DOHH2 (cell line): Measurements from ENCODE around the gene EFCAB7.
A peak's percentile ranks its signal among the peaks of the same experiment; 100 is the strongest.

Source experiments
- H3F3A ChIP-seq: fragments of 200-600 bp; sonication (generic), shearing (Covaris generic); 2 replicates; pipeline ENCODE4 v1.6.0; 2016; ENCODE audit warnings: antibody characterized with exemption, mild to moderate bottlenecking; ENCODE audit not compliant: control insufficient read depth, insufficient read depth
- H3K27ac ChIP-seq: fragments of 200-600 bp; sonication (generic); 2 replicates; pipeline ENCODE4 v1.5.1; 2014; ENCODE audit warnings: low read depth, mild to moderate bottlenecking, low read length, moderate library complexity
- H3K27me3 ChIP-seq: fragments of 200-600 bp; sonication (generic); 2 replicates; pipeline ENCODE4 v1.6.1; 2014; ENCODE audit warnings: mild to moderate bottlenecking, low read length, mixed read lengths; ENCODE audit not compliant: control insufficient read depth
- H3K36me3 ChIP-seq: fragments of 200-600 bp; sonication (generic); 2 replicates; pipeline ENCODE4 v1.6.1; 2014; ENCODE audit warnings: mild to moderate bottlenecking, low read length, moderate library complexity, mixed read lengths; ENCODE audit not compliant: control insufficient read depth
- H3K4me1 ChIP-seq: fragments of 200-600 bp; sonication (generic); 2 replicates; pipeline ENCODE4 v1.6.1; 2014; ENCODE audit warnings: mild to moderate bottlenecking, low read length, mixed read lengths; ENCODE audit not compliant: control insufficient read depth
- H3K4me2 ChIP-seq: fragments of 200-600 bp; sonication (generic); 2 replicates; pipeline ENCODE4 v1.6.0; 2014; ENCODE audit warnings: mild to moderate bottlenecking, low read length, moderate library complexity
- H3K4me3 ChIP-seq: fragments of 200-600 bp; sonication (generic); 2 replicates; pipeline ENCODE4 v1.5.1; 2014; ENCODE audit warnings: mild to moderate bottlenecking, low read length, mixed read lengths
- H3K79me2 ChIP-seq: fragments of 200-600 bp; sonication (generic); 2 replicates; pipeline ENCODE4 v1.6.1; 2014; ENCODE audit warnings: mild to moderate bottlenecking, low read length, mixed read lengths; ENCODE audit not compliant: control insufficient read depth
- H3K9me2 ChIP-seq: fragments of 200-600 bp; sonication (generic); replicated peaks from 2 replicates; pipeline ENCODE4 v1.6.1; 2014; ENCODE audit warnings: mild to moderate bottlenecking, low read length, mixed read lengths; ENCODE audit not compliant: control insufficient read depth
- H3K9me3 ChIP-seq: fragments of 200-600 bp; sonication (generic); 2 replicates; pipeline ENCODE4 v1.6.1; 2014; ENCODE audit warnings: antibody characterized with exemption, low read length, mixed read lengths; ENCODE audit not compliant: control insufficient read depth, insufficient read depth
- H4K20me1 ChIP-seq: fragments of 200-600 bp; sonication (generic); 2 replicates; pipeline ENCODE4 v1.6.0; 2014; ENCODE audit warnings: low read depth, mild to moderate bottlenecking, antibody characterized with exemption, low read length, moderate library complexity; ENCODE audit not compliant: control insufficient read depth, insufficient read depth
- EZH2phosphoT487 ChIP-seq: fragments of 200-600 bp; sonication (generic); IDR thresholded peaks from 2 replicates; pipeline ENCODE4 v1.6.1; 2017; ENCODE audit warnings: borderline replicate concordance, mild to moderate bottlenecking, antibody characterized with exemption, low read length, moderate library complexity, mixed read lengths
- TF ChIP-seq, protein P1 (sequence below): fragments of 200-600 bp; sonication (generic); IDR thresholded peaks from one replicate; pipeline ENCODE4 v1.5.1; 2014; ENCODE audit warnings: antibody characterized with exemption, mild to moderate bottlenecking, low read depth, low read length; ENCODE audit not compliant: poor library complexity, severe bottlenecking

Gene EFCAB7

DNA sequence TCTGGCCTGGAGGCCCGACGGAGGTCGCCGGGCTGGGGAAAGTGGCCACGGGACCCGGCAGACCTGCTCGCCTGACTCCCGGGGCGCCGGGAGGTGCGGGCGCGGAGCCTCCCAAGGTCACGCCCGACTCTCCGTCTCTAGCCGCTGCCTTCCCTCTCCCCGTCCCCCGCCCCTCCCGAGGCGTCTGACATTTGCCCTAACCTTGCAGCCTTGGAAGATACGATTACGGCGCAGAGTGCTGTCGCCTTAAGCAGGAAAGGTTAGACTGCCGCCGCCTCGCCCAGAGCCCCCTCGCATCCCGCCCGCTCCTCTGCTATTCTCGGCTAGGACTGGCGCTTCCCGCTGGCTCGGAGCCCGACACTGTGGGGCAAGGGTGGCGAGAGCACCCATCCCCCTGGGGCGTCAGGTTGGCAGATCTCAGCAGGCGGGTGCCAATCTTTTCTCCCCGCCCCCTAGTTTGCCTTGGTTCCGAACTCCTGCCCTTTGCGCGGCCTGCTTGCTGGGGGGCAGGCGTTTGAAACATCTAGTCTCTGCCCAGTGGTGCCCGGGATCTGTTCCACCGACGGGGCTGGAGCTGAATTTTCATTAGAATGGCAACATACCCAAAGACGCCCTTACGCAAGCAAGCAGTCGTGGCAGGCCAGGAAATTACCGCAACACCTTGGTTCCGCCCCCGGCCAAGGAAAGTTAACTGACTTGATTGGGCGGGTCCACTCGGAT lies 70.7 kb downstream of the EFCAB7 start:
- peak overlapping the region; percentile 82 for H3K4me3 ChIP-seq
- no peaks in the 10 kb centered on the region for H3K9me3 ChIP-seq
- H3K27ac ChIP-seq = peak overlapping the region; percentile 81
- H3K79me2 ChIP-seq = peaks cover 50% of the 10 kb centered on the region
- H4K20me1 ChIP-seq = no peaks in the 10 kb centered on the region
- peaks cover 20% of the 10 kb centered on the region for H3K4me1 ChIP-seq
- TF ChIP-seq EZH2phosphoT487 = no peak
- TF ChIP-seq, protein P1, sequence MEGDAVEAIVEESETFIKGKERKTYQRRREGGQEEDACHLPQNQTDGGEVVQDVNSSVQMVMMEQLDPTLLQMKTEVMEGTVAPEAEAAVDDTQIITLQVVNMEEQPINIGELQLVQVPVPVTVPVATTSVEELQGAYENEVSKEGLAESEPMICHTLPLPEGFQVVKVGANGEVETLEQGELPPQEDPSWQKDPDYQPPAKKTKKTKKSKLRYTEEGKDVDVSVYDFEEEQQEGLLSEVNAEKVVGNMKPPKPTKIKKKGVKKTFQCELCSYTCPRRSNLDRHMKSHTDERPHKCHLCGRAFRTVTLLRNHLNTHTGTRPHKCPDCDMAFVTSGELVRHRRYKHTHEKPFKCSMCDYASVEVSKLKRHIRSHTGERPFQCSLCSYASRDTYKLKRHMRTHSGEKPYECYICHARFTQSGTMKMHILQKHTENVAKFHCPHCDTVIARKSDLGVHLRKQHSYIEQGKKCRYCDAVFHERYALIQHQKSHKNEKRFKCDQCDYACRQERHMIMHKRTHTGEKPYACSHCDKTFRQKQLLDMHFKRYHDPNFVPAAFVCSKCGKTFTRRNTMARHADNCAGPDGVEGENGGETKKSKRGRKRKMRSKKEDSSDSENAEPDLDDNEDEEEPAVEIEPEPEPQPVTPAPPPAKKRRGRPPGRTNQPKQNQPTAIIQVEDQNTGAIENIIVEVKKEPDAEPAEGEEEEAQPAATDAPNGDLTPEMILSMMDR = no peak
- peaks cover 13% of the 10 kb centered on the region for H3K36me3 ChIP-seq
- no peaks in the 10 kb centered on the region for H3F3A ChIP-seq
- H3K4me2 ChIP-seq = peak overlapping the region; percentile 64
- no peaks in the 10 kb centered on the region for H3K9me2 ChIP-seq
- no peaks in the 10 kb centered on the region for H3K27me3 ChIP-seq

DNA sequence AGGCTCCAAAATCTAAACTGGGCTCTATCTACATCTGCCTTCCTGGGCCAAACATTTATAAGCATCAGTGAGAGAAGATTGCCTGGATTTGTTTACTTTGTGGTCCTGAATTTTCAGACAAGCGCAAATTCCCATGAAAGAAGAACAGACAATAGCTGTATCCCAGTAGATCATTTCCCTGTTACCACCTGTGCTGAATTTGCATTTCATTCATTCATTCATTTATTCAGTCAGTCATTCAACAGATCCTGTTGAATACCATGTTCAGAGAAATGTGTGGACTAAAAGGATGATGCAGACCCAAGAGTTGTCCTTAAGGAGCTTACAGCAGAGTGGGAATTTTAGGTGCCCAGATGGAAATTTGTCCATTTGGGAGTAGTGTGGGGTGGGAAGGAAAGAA lies 72.1 kb downstream of the EFCAB7 start:
- no peak for TF ChIP-seq EZH2phosphoT487
- TF ChIP-seq, protein P1 = no peak
- H3K27me3 ChIP-seq = no peaks in the 10 kb centered on the region
- peaks cover 20% of the 10 kb centered on the region for H3K4me1 ChIP-seq
- no peak overlapping the region for H3K27ac ChIP-seq
- H3K79me2 ChIP-seq = peaks cover 50% of the 10 kb centered on the region
- peak overlapping the region; percentile 82 for H3K4me3 ChIP-seq
- no peaks in the 10 kb centered on the region for H3K9me2 ChIP-seq
- H3F3A ChIP-seq = no peaks in the 10 kb centered on the region
- no peaks in the 10 kb centered on the region for H3K9me3 ChIP-seq
- no peaks in the 10 kb centered on the region for H4K20me1 ChIP-seq
- H3K4me2 ChIP-seq = peak overlapping the region; percentile 64
- peaks cover 13% of the 10 kb centered on the region for H3K36me3 ChIP-seq

DNA sequence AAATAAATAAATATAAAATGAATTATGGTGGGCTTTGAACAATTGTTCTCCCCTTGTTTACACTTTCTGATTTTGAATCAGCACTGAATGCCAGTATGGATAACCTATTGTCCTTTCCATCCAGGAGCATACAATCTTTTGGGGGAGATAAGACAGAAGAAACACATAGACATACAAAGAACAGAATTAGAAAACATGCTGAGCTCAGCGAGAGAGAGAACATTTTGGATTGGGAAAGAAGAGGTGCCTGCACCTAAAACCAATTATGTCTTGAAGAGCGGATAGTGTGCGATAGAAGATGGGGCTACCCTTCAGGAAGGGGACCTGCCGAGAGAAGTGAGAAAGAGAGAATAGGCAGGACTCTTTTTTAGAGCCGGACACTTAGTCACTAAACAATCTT lies 76.5 kb downstream of the EFCAB7 start:
- Histone ChIP-seq H3K4me2 (no peak overlapping the region), H3K79me2 (peaks cover 49% of the 10 kb centered on the region)

DNA sequence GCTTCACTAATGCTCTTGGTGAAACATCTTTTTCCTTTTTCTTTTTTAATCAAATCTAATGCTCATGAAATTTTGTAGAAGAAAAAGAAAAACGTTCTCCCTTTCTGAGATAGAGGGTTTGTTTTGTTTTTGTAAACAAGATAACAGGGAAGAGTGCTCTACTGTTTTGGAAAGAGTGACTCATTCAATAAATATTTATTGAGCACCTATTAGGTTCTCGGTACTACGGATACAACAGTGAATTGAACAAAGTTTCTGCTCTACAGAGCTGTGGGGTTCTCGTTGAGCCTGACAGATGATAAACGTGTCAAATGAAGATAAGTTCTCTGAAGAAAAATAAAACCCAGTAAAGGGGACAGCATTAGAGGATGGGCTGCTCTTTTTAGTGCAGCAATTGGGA lies 76.9 kb downstream of the EFCAB7 start:
- no peaks in the 10 kb centered on the region for H3K9me3 ChIP-seq
- peaks cover 5% of the 10 kb centered on the region for H3K4me1 ChIP-seq
- H3K27me3 ChIP-seq = no peaks in the 10 kb centered on the region
- H3K36me3 ChIP-seq = peaks cover 9% of the 10 kb centered on the region
- no peak overlapping the region for H3K27ac ChIP-seq
- no peak overlapping the region for H3K4me2 ChIP-seq
- H4K20me1 ChIP-seq = no peaks in the 10 kb centered on the region
- peaks cover 45% of the 10 kb centered on the region for H3K79me2 ChIP-seq
- no peaks in the 10 kb centered on the region for H3K9me2 ChIP-seq
- no peaks in the 10 kb centered on the region for H3F3A ChIP-seq
- no peak for TF ChIP-seq EZH2phosphoT487
- TF ChIP-seq, protein P1 = no peak
- H3K4me3 ChIP-seq = no peak overlapping the region

More for the DNA sequence above, 76.5 kb downstream of the EFCAB7 start:
- Histone ChIP-seq H3K27ac (no peak overlapping the region), H3K4me3 (no peak overlapping the region), H3K9me2 (no peaks in the 10 kb centered on the region), H4K20me1 (no peaks in the 10 kb centered on the region), H3K9me3 (no peaks in the 10 kb centered on the region), H3F3A (no peaks in the 10 kb centered on the region), H3K36me3 (peaks cover 11% of the 10 kb centered on the region), H3K4me1 (peaks cover 8% of the 10 kb centered on the region), H3K27me3 (no peaks in the 10 kb centered on the region)
- TF ChIP-seq EZH2phosphoT487 = no peak
